ENCODE results near the gene C6orf141.

- TF ChIP-seq EZH2 (IDR thresholded peaks at IDR 0.05; ENCODE audit: borderline replicate concordance, insufficient read depth, low read depth, low read length, poor library complexity, severe bottlenecking): no peak
- no peak for TF ChIP-seq CTCF (IDR thresholded peaks at IDR 0.05)
Measured at GRCh38 chr6:49504666-49505065, 45.8 kb upstream of the C6orf141 start.
